Subcutaneous adipose tissue (tissue), 4 donors: Measurements from ENCODE around the gene GADL1. TPM values are rescaled to one million over a fixed set of nuclear protein-coding genes. Genes with fewer than 3 reads are reported as not detected.

Experiments
- CTCF ChIP-seq: fragments of 450-650 bp; IDR thresholded peaks from one replicate; pipeline ENCODE4 v1.5.1; 2016; ENCODE audit warnings: low read depth, mild to moderate bottlenecking, control low read depth, antibody characterized with exemption, moderate library complexity
- total RNA-seq, 4 donors: library from RNA; depleted of rRNA; stranded (reverse); fragments of >200 nt; gene quantifications; one replicate each; pipeline ENCODE4 v1.1.0, GENCODE V29; 2016

The GADL1 gene
- total RNA-seq, 4 donors from 2014 or later, result not detected

GRCh38 chr3:30790150-30790549, 104.3 kb downstream of the GADL1 start:
- no peak for TF ChIP-seq CTCF

GRCh38 chr3:30786365-30786764, 108.1 kb downstream of the GADL1 start:
- TF ChIP-seq CTCF, result no peak

GRCh38 chr3:30779686-30780287, 114.7 kb downstream of the GADL1 start:
- TF ChIP-seq CTCF, result no peak

DNA sequence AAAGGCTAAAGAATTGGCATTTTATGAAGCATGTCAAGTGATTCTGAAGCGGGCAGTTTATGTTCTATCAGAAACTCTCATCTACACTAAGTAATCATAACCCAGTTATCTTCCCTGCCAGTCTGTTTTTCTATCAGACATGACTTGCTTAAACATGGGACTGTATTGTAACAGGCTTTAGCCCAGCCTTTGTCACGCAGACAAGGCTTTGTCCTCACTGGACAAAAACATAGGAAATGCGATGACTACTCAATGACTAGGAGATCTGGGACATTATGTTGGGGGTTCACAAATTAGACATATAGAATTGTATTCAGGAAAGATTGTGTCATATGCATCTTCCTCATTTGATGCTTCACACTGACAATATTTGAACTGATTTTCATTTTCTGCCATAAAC, 115.5 kb downstream of the GADL1 start:
- no peak for TF ChIP-seq CTCF

DNA sequence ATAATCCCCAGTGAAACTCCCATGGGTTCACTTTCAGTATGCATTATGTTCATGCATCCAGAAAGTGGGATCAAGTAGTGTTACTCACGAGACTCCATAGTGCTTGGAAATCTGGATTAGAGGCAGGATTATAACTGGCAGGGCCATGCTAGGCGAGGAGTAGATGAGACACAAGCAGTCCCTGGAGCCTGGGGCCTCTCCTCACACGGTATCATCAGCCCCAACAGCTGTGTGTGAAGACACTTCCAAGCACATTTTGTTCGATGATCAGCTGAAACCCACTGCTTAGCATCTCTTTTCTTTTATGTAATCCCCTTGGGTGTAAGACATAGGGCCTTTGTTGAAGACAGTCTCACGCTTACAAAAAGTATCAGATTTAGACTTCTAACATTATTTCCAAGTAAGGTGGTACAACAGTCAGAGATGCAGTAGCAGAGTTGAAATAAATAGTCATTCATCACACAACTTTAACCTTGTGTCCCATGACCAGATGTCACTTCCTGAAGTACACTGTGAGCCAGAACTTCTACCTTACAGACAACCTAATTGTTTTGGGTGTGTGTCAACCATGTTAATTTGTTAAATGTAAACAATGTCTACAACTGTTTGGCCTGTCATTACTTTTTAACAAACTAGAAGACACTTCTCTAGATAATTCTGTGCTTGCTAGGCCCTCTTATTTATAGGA, 116.9 kb downstream of the GADL1 start:
- TF ChIP-seq CTCF, result no peak

- TF ChIP-seq CTCF, result no peak
Observed at GRCh38 chr3:30776186-30776815, 118.2 kb downstream of the GADL1 start.

DNA sequence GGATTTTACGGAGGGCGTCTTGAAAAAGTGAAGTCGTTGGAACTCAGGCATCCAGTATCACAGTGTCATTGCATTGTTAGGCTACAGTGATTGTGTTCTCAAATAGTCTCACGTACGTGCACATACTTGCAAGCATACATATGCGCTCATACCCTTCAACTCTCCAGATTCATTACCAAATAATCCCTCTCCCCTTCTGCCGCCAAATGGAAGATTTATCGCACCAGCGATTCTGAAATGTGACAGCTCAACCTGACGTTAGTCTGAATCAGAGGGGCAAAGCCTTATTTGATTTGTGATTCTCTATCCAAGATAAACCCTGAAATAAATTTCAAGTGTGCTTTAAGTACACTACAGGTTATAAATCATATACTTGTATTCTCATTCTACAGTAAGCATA, 119.4 kb downstream of the GADL1 start:
- TF ChIP-seq CTCF, result no peak
